GM23338 (cell line): ENCODE measurements around the gene ANAPC2. TPM values are rescaled to one million over a fixed set of nuclear protein-coding genes. Genes with fewer than 3 reads are reported as not detected.

Experiments
- ATAC-seq: fragments of 200-7000 bp; cut with Tn5 transposase; 3 replicates; pipeline ENCODE4 v1.9.1; 2020
- DNase-seq: peaks from one replicate; pipeline ENCODE4 v3.0.0-alpha.2; 2015; ENCODE audit warnings: low spot score
- H2AFZ ChIP-seq: fragments of 200-600 bp; sonication (generic); 2 replicates; pipeline ENCODE4 v1.8.0; 2016; ENCODE audit warnings: antibody characterized with exemption, mild to moderate bottlenecking, moderate library complexity
- H3F3A ChIP-seq: fragments of 200-600 bp; sonication (generic); replicated peaks from 2 replicates; pipeline ENCODE4 v1.8.0; 2017; ENCODE audit warnings: antibody characterized with exemption, mixed run types, low read depth
- H3K27ac ChIP-seq: fragments of 200-600 bp; sonication (generic); 2 replicates; pipeline ENCODE4 v1.6.1; 2016; ENCODE audit warnings: low read depth
- H3K27me3 ChIP-seq: fragments of 200-600 bp; sonication (generic); 2 replicates; pipeline ENCODE4 v1.8.0; 2016; ENCODE audit warnings: mild to moderate bottlenecking, mixed run types, moderate library complexity; ENCODE audit not compliant: insufficient read depth
- H3K36me3 ChIP-seq: fragments of 200-600 bp; sonication (generic); 2 replicates; pipeline ENCODE4 v1.8.0; 2016; ENCODE audit warnings: mild to moderate bottlenecking; ENCODE audit not compliant: insufficient read depth
- H3K4me1 ChIP-seq: fragments of 200-600 bp; sonication (generic); 2 replicates; pipeline ENCODE4 v1.8.0; 2016; ENCODE audit warnings: mild to moderate bottlenecking, moderate library complexity; ENCODE audit not compliant: insufficient read depth
- H3K4me2 ChIP-seq: fragments of 200-600 bp; sonication (generic); 2 replicates; pipeline ENCODE4 v1.7.1; 2017; ENCODE audit warnings: mixed run types
- H3K4me3 ChIP-seq: fragments of 200-600 bp; sonication (generic); 2 replicates; pipeline ENCODE4 v1.6.1; 2016; ENCODE audit warnings: mixed run types
- H3K79me2 ChIP-seq: fragments of 200-600 bp; sonication (generic); replicated peaks from 2 replicates; pipeline ENCODE4 v1.8.0; 2017; ENCODE audit warnings: mild to moderate bottlenecking; ENCODE audit not compliant: insufficient read depth
- H3K9me2 ChIP-seq: fragments of 200-600 bp; sonication (generic); 2 replicates; pipeline ENCODE4 v1.8.0; 2017; ENCODE audit not compliant: insufficient read depth
- H4K20me1 ChIP-seq: fragments of 200-600 bp; sonication (generic); replicated peaks from 2 replicates; pipeline ENCODE4 v1.8.0; 2017; ENCODE audit warnings: mild to moderate bottlenecking; ENCODE audit not compliant: insufficient read depth
- H3K27ac Mint-ChIP-seq: 2 replicates; pipeline ENCODE4 v1.8.0; 2020; ENCODE audit warnings: inconsistent platforms, mild to moderate bottlenecking, moderate library complexity, mixed read lengths
- H3K27me3 Mint-ChIP-seq: 3 replicates; pipeline ENCODE4 v1.8.0; 2022; ENCODE audit warnings: low read depth, mild to moderate bottlenecking, moderate library complexity, mixed read lengths, inconsistent platforms; ENCODE audit not compliant: insufficient read depth, poor library complexity
- H3K36me3 Mint-ChIP-seq: 3 replicates; pipeline ENCODE4 v1.8.0; 2021; ENCODE audit warnings: low read depth, mild to moderate bottlenecking, inconsistent platforms, moderate library complexity, mixed read lengths
- H3K4me1 Mint-ChIP-seq: 3 replicates; pipeline ENCODE4 v1.8.0; 2020; ENCODE audit warnings: mild to moderate bottlenecking, inconsistent platforms, mixed read lengths
- H3K4me3 Mint-ChIP-seq: 3 replicates; pipeline ENCODE4 v1.8.0; 2021; ENCODE audit warnings: moderate library complexity, mild to moderate bottlenecking, inconsistent platforms, mixed read lengths
- H3K9me3 Mint-ChIP-seq: 3 replicates; pipeline ENCODE4 v1.8.0; 2020; ENCODE audit warnings: moderate library complexity, mild to moderate bottlenecking, inconsistent platforms, mixed read lengths
- EZH2 ChIP-seq: fragments of 200-600 bp; sonication (generic); IDR thresholded peaks from one replicate; pipeline ENCODE4 v1.8.0; 2017; ENCODE audit warnings: antibody characterized with exemption, mild to moderate bottlenecking, low read depth; ENCODE audit not compliant: unreplicated experiment
- NANOG ChIP-seq: IDR thresholded peaks from 2 replicates; pipeline ENCODE4 v1.6.1; 2016; ENCODE audit warnings: antibody characterized with exemption, borderline replicate concordance
- POLR2AphosphoS5 ChIP-seq: IDR thresholded peaks from 2 replicates; pipeline ENCODE4 v1.6.1; 2016; ENCODE audit warnings: antibody characterized with exemption, low read depth
- STAT1 ChIP-seq: IDR thresholded peaks from one replicate; pipeline ENCODE4 v1.6.1; 2016; ENCODE audit warnings: antibody characterized with exemption; ENCODE audit not compliant: unreplicated experiment
- ZNF462 ChIP-seq: fragments of 250-450 bp; sonication (Bioruptor Pico); IDR thresholded peaks from 2 replicates; pipeline ENCODE4 v1.5.0; 2020; ENCODE audit warnings: mild to moderate bottlenecking, moderate library complexity
- polyA plus RNA-seq: library from polyadenylated mRNA; unstranded; fragments of >200 nt; fragmentation: Nextera tagmentation; extraction: Ambion mirVana; gene quantifications from 2 replicates; pipeline ENCODE4 v1.2.1, GENCODE V29; 2016
- total RNA-seq: library from RNA; depleted of rRNA; stranded (reverse); fragments of >200 nt; shearing (Covaris generic); gene quantifications from 2 replicates; pipeline ENCODE4 v1.2.3, GENCODE V29; 2014

ANAPC2 gene
- total and polyA plus RNA-seq, 2 experiments from 2014 or later: 16.4 to 42.9 TPM

- Histone ChIP-seq H3K27me3 (peaks cover 33% of the 10 kb centered on the region), H3K4me2 (no peak overlapping the region), H3K9me2 (no peaks in the 10 kb centered on the region), H3K79me2 (no peaks in the 10 kb centered on the region), H3F3A (peaks cover 23% of the 10 kb centered on the region), H3K4me3 (no peak overlapping the region), H2AFZ (no peak overlapping the region), H3K27ac (no peak overlapping the region), H4K20me1 (no peaks in the 10 kb centered on the region; the same call in 1 of the 2 replicates), H3K36me3 (no peaks in the 10 kb centered on the region), H3K4me1 (peaks cover 2% of the 10 kb centered on the region; the same call in 1 of the 2 replicates)
- ATAC-seq (no peak), DNase-seq (no peak)
- TF ChIP-seq ZNF462 (CRISPR knock-in tag) (no peak), STAT1 (no peak), EZH2 (no peak), POLR2AphosphoS5 (no peak), NANOG (no peak)
- Mint-ChIP-seq H3K4me1 (peaks cover 2% of the 10 kb centered on the region; the same call in 1 of the 3 replicates), H3K4me3 (no peak overlapping the region), H3K36me3 (no peaks in the 10 kb centered on the region), H3K27ac (no peak overlapping the region), H3K9me3 (peaks cover 13% of the 10 kb centered on the region; the same call in 2 of the 3 replicates), H3K27me3 (peaks cover 38% of the 10 kb centered on the region)
Measured at GRCh38 chr9:137152844-137153405, 35.4 kb downstream of the ANAPC2 start.
